ENCODE data around the gene OXTR.

OXTR gene

GRCh38 chr3:8767256-8767666 lies 2.2 kb downstream of the OXTR start:
- DNase-seq = no peak

GRCh38 chr3:8766148-8766547 lies 3.3 kb downstream of the OXTR start:
- DNase-seq = no peak

- DNase-seq = no peak
Measured at GRCh38 chr3:8765528-8765927, 3.9 kb downstream of the OXTR start.

GRCh38 chr3:8764528-8764927 lies 4.9 kb downstream of the OXTR start:
- no peak for DNase-seq

GRCh38 chr3:8762607-8763377 lies 6.6 kb downstream of the OXTR start:
- DNase-seq = no peak

GRCh38 chr3:8761866-8762265 lies 7.5 kb downstream of the OXTR start:
- DNase-seq = no peak

- no peak for DNase-seq
Measured at GRCh38 chr3:8760506-8760905, 8.9 kb downstream of the OXTR start.

- DNase-seq = no peak
Measured at GRCh38 chr3:8760091-8760490, 9.3 kb downstream of the OXTR start.

- DNase-seq = no peak
Measured at GRCh38 chr3:8759038-8759707, 10.2 kb downstream of the OXTR start.

- DNase-seq = no peak
Measured at GRCh38 chr3:8757551-8758518, 11.6 kb downstream of the OXTR start.

- no peak for DNase-seq
Measured at GRCh38 chr3:8756671-8757070, 12.7 kb downstream of the OXTR start.

GRCh38 chr3:8755564-8756237 lies 13.7 kb downstream of the OXTR start:
- DNase-seq = no peak

- no peak for DNase-seq
Measured at GRCh38 chr3:8755097-8755496, 14.3 kb downstream of the OXTR start.

GRCh38 chr3:8752832-8753231 lies 16.6 kb downstream of the OXTR start:
- DNase-seq = no peak

- no peak for DNase-seq
Measured at GRCh38 chr3:8749316-8749715, 20.1 kb downstream of the OXTR start.

GRCh38 chr3:8746780-8747345 lies 22.6 kb downstream of the OXTR start:
- DNase-seq = no peak

- no peak for DNase-seq
Measured at GRCh38 chr3:8745619-8746370, 23.6 kb downstream of the OXTR start.

- DNase-seq = no peak
Measured at GRCh38 chr3:8743911-8744310, 25.5 kb downstream of the OXTR start.

- no peak for DNase-seq
Measured at GRCh38 chr3:8743021-8743601, 26.3 kb downstream of the OXTR start.

GRCh38 chr3:8741581-8742261 lies 27.7 kb downstream of the OXTR start:
- DNase-seq = no peak

All from NCI-H2227 treated with DMSO at 0.1 percent for 48 hours (cell line).